ENCODE data around the gene CNN2. TPM values are rescaled to one million over a fixed set of nuclear protein-coding genes. Genes with fewer than 3 reads are reported as not detected.
A peak's percentile ranks its signal among the peaks of the same experiment; 100 is the strongest.

The CNN2 gene
- total and polyA plus RNA-seq, 9 of the 15 experiments (the other 6 are each of a cell fraction or from before 2014, with no cell fraction given), result 12.1 to 174 (median 52.7) TPM

- TF ChIP-seq RFX5 (IDR thresholded peaks at IDR 0.05; ENCODE audit: low read depth, low read length) (no peak), ASH1L (IDR thresholded peaks at IDR 0.05; ENCODE audit: borderline replicate concordance, low read depth, partially characterized antibody) (no peak), DLX4 (CRISPR knock-in tag; IDR thresholded peaks at IDR 0.05) (no peak), BCOR (IDR thresholded peaks at IDR 0.05) (no peak), PHB2 (IDR thresholded peaks at IDR 0.05; ENCODE audit: low read depth) (no peak), KLF10 (CRISPR knock-in tag; IDR thresholded peaks at IDR 0.05) (no peak), FOXM1 (IDR thresholded peaks at IDR 0.05; ENCODE audit: low read depth) (no peak), FOXM1 (CRISPR knock-in tag; IDR thresholded peaks at IDR 0.05; ENCODE audit: low read depth) (peak; percentile 70; the same call in 1 of the 2 replicates), FUS (optimal IDR thresholded peaks at IDR 0.05; ENCODE audit: low read depth, low read length) (peak; percentile 91), NR2C2 (CRISPR knock-in tag; IDR thresholded peaks at IDR 0.05) (peak; percentile 57; the same call in 1 of the 2 replicates), NR2C2 (tag; IDR thresholded peaks at IDR 0.05) (peak; percentile 95), ZNF512 (tag; IDR thresholded peaks at IDR 0.05) (no peak), FIP1L1 (IDR thresholded peaks at IDR 0.05; ENCODE audit: low read depth, low read length, poor library complexity, severe bottlenecking) (peak; percentile 74), XRCC3 (IDR thresholded peaks at IDR 0.05) (no peak), NFRKB (IDR thresholded peaks at IDR 0.05; ENCODE audit: low read depth) (no peak; the same call in 1 of the 2 replicates), MEF2D (tag; conservative IDR thresholded peaks at IDR 0.05; ENCODE audit: low read depth) (no peak), KLF16 (IDR thresholded peaks at IDR 0.05) (no peak), RCOR1 (IDR thresholded peaks at IDR 0.05; ENCODE audit: borderline replicate concordance in 1 of 2, low read depth in 2 of 2, low read length in 2 of 2) (0 out of 4 replicates have a peak, but pooled peaks of 1 of the 2 experiments have one; percentile 41), ARID3B (CRISPR knock-in tag; IDR thresholded peaks at IDR 0.05; ENCODE audit: borderline replicate concordance) (no peak), MBD2 (IDR thresholded peaks at IDR 0.05; ENCODE audit: borderline replicate concordance, low read depth) (peak; percentile 81; the same call in 1 of the 2 replicates), ZNF253 (CRISPR knock-in tag; conservative IDR thresholded peaks at IDR 0.05) (no peak), ZNF507 (tag; conservative IDR thresholded peaks at IDR 0.05) (no peak), RNF2 (IDR thresholded peaks at IDR 0.05) (no peak), MAFK (IDR thresholded peaks at IDR 0.05; ENCODE audit: low read length) (no peak), NR2F6 (CRISPR knock-in tag; IDR thresholded peaks at IDR 0.05) (no peak), TSC22D4 (tag; IDR thresholded peaks at IDR 0.05) (no peak), LEF1 (IDR thresholded peaks at IDR 0.05) (no peak)
- TF ChIP-seq, protein P1, sequence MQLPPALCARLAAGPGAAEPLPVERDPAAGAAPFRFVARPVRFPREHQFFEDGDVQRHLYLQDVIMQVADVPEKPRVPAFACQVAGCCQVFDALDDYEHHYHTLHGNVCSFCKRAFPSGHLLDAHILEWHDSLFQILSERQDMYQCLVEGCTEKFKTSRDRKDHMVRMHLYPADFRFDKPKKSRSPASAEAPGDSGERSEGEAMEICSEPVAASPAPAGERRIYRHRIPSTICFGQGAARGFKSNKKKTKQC (CRISPR knock-in tag; IDR thresholded peaks at IDR 0.05), result peak; percentile 82; the same call in 1 of the 2 replicates
Measured at GRCh38 chr19:984165-984967, 42.0 kb upstream of the CNN2 start, which contains the start of gene WDR18 (continued).
